Fibroblast of pulmonary artery (primary cell): Measurements from ENCODE around the gene SMLR1.

Experiments
- DNase-seq: peaks from one replicate; pipeline ENCODE4 v3.0.0-alpha.2; 2010; ENCODE audit warnings: low read depth
- H3K4me3 ChIP-seq: replicated peaks from 2 replicates; pipeline ENCODE4 v1.5.1; 2011; ENCODE audit warnings: low read depth, mild to moderate bottlenecking, control low read depth, low read length, moderate library complexity
- CTCF ChIP-seq: IDR thresholded peaks from 2 replicates; pipeline ENCODE4 v1.5.1; 2011; ENCODE audit warnings: mild to moderate bottlenecking, control low read depth, low read length, inconsistent platforms; ENCODE audit errors: missing control alignments

Gene SMLR1

GRCh38 chr6:130851026-130851425 is 23.8 kb downstream of the SMLR1 start:
- DNase-seq = no peak
- TF ChIP-seq CTCF = no peak
- no peak overlapping the region for H3K4me3 ChIP-seq

GRCh38 chr6:130852844-130853554 is 25.8 kb downstream of the SMLR1 start:
- TF ChIP-seq CTCF = no peak
- no peak overlapping the region for H3K4me3 ChIP-seq
- DNase-seq = no peak

- H3K4me3 ChIP-seq = no peak overlapping the region
- TF ChIP-seq CTCF = no peak
- no peak for DNase-seq
Measured at GRCh38 chr6:130853555-130854183, 26.5 kb downstream of the SMLR1 start.

GRCh38 chr6:130858054-130858453 is 30.8 kb downstream of the SMLR1 start:
- no peak for DNase-seq
- no peak for TF ChIP-seq CTCF
- H3K4me3 ChIP-seq = no peak overlapping the region

- no peak for DNase-seq
- no peak overlapping the region for H3K4me3 ChIP-seq
- no peak for TF ChIP-seq CTCF
Measured at GRCh38 chr6:130858498-130859160, 31.4 kb downstream of the SMLR1 start.

GRCh38 chr6:130859161-130859867 is 32.1 kb downstream of the SMLR1 start:
- no peak for DNase-seq
- TF ChIP-seq CTCF = no peak
- no peak overlapping the region for H3K4me3 ChIP-seq
